Panc1 (cell line): ENCODE data around the gene GTPBP4. TPM values are rescaled to one million over a fixed set of nuclear protein-coding genes. Genes with fewer than 3 reads are reported as not detected.

Experiments used
- ATAC-seq: fragments of 200-7000 bp; cut with Tn5 transposase; 2 replicates; pipeline ENCODE4 v1.9.1; 2020; ENCODE audit warnings: mild to moderate bottlenecking, moderate library complexity
- BruUV-seq: library from RNA; stranded (reverse); fragments of 400-500 nt; replicated peaks from 2 replicates; lab custom pipeline; 2021; lab: Mats Ljungman, UMichigan
- CTCF ChIA-PET: fragments of 300-600 bp; sonication (Branson Sonifier 250); formaldehyde crosslinking; loops from one replicate; lab custom pipeline; 2022; ENCODE audit warnings: antibody characterized with exemption; lab: Charles Lee
- POLR2A ChIA-PET: fragments of 300-600 bp; sonication (Branson Sonifier 250); formaldehyde crosslinking; loops from one replicate; lab custom pipeline; 2022; ENCODE audit warnings: antibody characterized with exemption; lab: Charles Lee
- DNase-seq: peaks from one replicate; pipeline ENCODE4 v3.0.0-alpha.2; 2010; ENCODE audit warnings: low read depth, low spot score
- H3K27ac ChIP-seq: 2 replicates; pipeline ENCODE4 v1.5.1; 2011; ENCODE audit warnings: mild to moderate bottlenecking, low read length, inconsistent platforms
- H3K27me3 ChIP-seq: fragments of 200-500 bp; sonication (Bioruptor generic); 2 replicates; pipeline ENCODE4 v1.6.0; 2014; ENCODE audit warnings: low read length, inconsistent platforms; ENCODE audit not compliant: control insufficient read depth, insufficient read depth
- H3K36me3 ChIP-seq: fragments of 200-500 bp; sonication (Bioruptor generic); 2 replicates; pipeline ENCODE4 v1.5.1; 2014; ENCODE audit warnings: inconsistent platforms, mild to moderate bottlenecking, low read length, moderate library complexity; ENCODE audit not compliant: control insufficient read depth, insufficient read depth
- H3K4me1 ChIP-seq: 2 replicates; pipeline ENCODE4 v1.5.1; 2011; ENCODE audit warnings: inconsistent platforms, mild to moderate bottlenecking, low read length, moderate library complexity; ENCODE audit not compliant: control insufficient read depth, insufficient read depth
- H3K4me3 ChIP-seq, 2 experiments: 2 replicates each; pipeline ENCODE4 v1.5.1; 2011 to 2012; ENCODE audit warnings: low read depth in 2 of 2, low read length in 2 of 2, mild to moderate bottlenecking in 2 of 2, inconsistent platforms in 1 of 2, moderate library complexity in 1 of 2
- H3K9me3 ChIP-seq: fragments of 200-500 bp; sonication (Bioruptor generic); 2 replicates; pipeline ENCODE4 v1.5.1; 2014; ENCODE audit warnings: low read depth, mild to moderate bottlenecking, inconsistent platforms, low read length, moderate library complexity; ENCODE audit not compliant: control insufficient read depth, insufficient read depth
- CTCF ChIP-seq: fragments of 450-650 bp; IDR thresholded peaks from 2 replicates; pipeline ENCODE4 v1.5.1; 2017; ENCODE audit warnings: mild to moderate bottlenecking
- POLR2AphosphoS5 ChIP-seq: IDR thresholded peaks from 2 replicates; pipeline ENCODE4 v1.6.1; 2012; ENCODE audit warnings: mild to moderate bottlenecking, low read depth, low read length, moderate library complexity
- REST ChIP-seq, 2 experiments: IDR thresholded peaks; 2 replicates each; pipeline ENCODE4 v1.6.1; 2011 to 2012; ENCODE audit warnings: low read depth in 2 of 2, control low read depth in 1 of 2, low read length in 1 of 2, mild to moderate bottlenecking in 1 of 2, moderate library complexity in 1 of 2; ENCODE audit not compliant: insufficient read depth in 1 of 2
- SIN3A ChIP-seq: IDR thresholded peaks from 2 replicates; pipeline ENCODE4 v1.6.1; 2012; ENCODE audit warnings: low read depth, mild to moderate bottlenecking, low read length, moderate library complexity, borderline replicate concordance; ENCODE audit not compliant: insufficient read depth
- TCF7L2 ChIP-seq: IDR thresholded peaks from 2 replicates; pipeline ENCODE4 v1.6.1; 2011; ENCODE audit warnings: mild to moderate bottlenecking, low read depth, low read length, inconsistent platforms
- in situ Hi-C: cut with HindIII; loops from 2 replicates; pipeline ENCODE4 v1.10.0; 2016; ENCODE audit warnings: low sequenced_read_pairs, low pct_unique_long_range_greater_than_20kb
- intact Hi-C: fragments of 100-400 bp; cut with micrococcal nuclease; formaldehyde crosslinking; loops from one replicate; pipeline ENCODE4 v1.10.0; 2022; ENCODE audit not compliant: unreplicated experiment
- total RNA-seq: library from RNA; stranded (reverse); gene quantifications from one replicate; pipeline ENCODE4 v1.2.1, GENCODE V29; 2021; ENCODE audit not compliant: unreplicated experiment

Gene GTPBP4
- total RNA-seq, 1 experiment from 2014 or later, result 79.5 TPM

- CTCF ChIA-PET, result no interaction called here
Measured at GRCh38 chr10:949446-949845, 38.8 kb upstream of the GTPBP4 start.

GRCh38 chr10:953836-954235, 34.4 kb upstream of the GTPBP4 start:
- no peak for ATAC-seq
- Histone ChIP-seq H3K9me3 (no peaks in the 10 kb centered on the region), H3K4me3 (no peak overlapping the region), H3K27ac (no peak overlapping the region), H3K27me3 (no peaks in the 10 kb centered on the region), H3K4me1 (no peaks in the 10 kb centered on the region), H3K36me3 (no peaks in the 10 kb centered on the region)
- CTCF ChIA-PET, result no interaction called here
- in situ Hi-C loops, result no loop called here
- DNase-seq, result no peak
- POLR2A ChIA-PET, result no interaction called here
- intact Hi-C loops, result no loop called here
- TF ChIP-seq POLR2AphosphoS5, result no peak
- TF ChIP-seq TCF7L2, result no peak
- TF ChIP-seq CTCF, result no peak
- no peak for TF ChIP-seq REST (IDR thresholded peaks at IDR 0.05; ENCODE audit: insufficient read depth in 1 of 2, low read depth in 2 of 2, low read length in 1 of 2)
- no peak for TF ChIP-seq SIN3A
- no TSS peak for BruUV-seq

More at GRCh38 chr10:949446-949845, 38.8 kb upstream of the GTPBP4 start:
- no peaks in the 10 kb centered on the region for H3K4me1 ChIP-seq
- BruUV-seq, result no TSS peak
- H3K9me3 ChIP-seq, result no peaks in the 10 kb centered on the region
- ATAC-seq (no peak), DNase-seq (no peak)
- no peak overlapping the region for H3K27ac ChIP-seq
- in situ Hi-C loops, result no loop called here
- no peaks in the 10 kb centered on the region for H3K36me3 ChIP-seq
- H3K4me3 ChIP-seq, result no peak overlapping the region
- POLR2A ChIA-PET, result no interaction called here
- intact Hi-C loops, result no loop called here
- no peaks in the 10 kb centered on the region for H3K27me3 ChIP-seq
- TF ChIP-seq POLR2AphosphoS5 (no peak), SIN3A (no peak), CTCF (no peak), TCF7L2 (no peak), REST (IDR thresholded peaks at IDR 0.05; ENCODE audit: insufficient read depth in 1 of 2, low read depth in 2 of 2, low read length in 1 of 2) (no peak)
